IMR-90 (cell line): ENCODE results near the gene WDFY1.

Experiments
- BHLHE40 ChIP-seq: fragments of 150-350 bp; IDR thresholded peaks from 2 replicates; pipeline ENCODE4 v1.6.1; 2016; ENCODE audit warnings: mild to moderate bottlenecking, low read depth, low read length
- CEBPB ChIP-seq: IDR thresholded peaks from 2 replicates; pipeline ENCODE4 v1.6.1; 2012; ENCODE audit warnings: low read depth, low read length, improper control_type of control experiment
- CHD1 ChIP-seq: IDR thresholded peaks from 2 replicates; pipeline ENCODE4 v1.6.1; 2012; ENCODE audit warnings: low read depth, low read length, improper control_type of control experiment
- CTCF ChIP-seq: conservative IDR thresholded peaks from 2 replicates; pipeline ENCODE4 v1.5.1; 2012; ENCODE audit warnings: mild to moderate bottlenecking, low read depth, low read length, improper control_type of control experiment
- ELK1 ChIP-seq: fragments of 150-350 bp; IDR thresholded peaks from 2 replicates; pipeline ENCODE4 v1.6.1; 2016; ENCODE audit warnings: low read depth, mild to moderate bottlenecking, low read length, moderate library complexity, borderline replicate concordance
- POLR2A ChIP-seq: IDR thresholded peaks from 2 replicates; pipeline ENCODE4 v1.6.1; 2012; ENCODE audit warnings: mild to moderate bottlenecking, low read depth, low read length
- RAD21 ChIP-seq: IDR thresholded peaks from 2 replicates; pipeline ENCODE4 v1.6.1; 2012; ENCODE audit warnings: low read length, improper control_type of control experiment
- SMC3 ChIP-seq: fragments of 150-350 bp; IDR thresholded peaks from 2 replicates; pipeline ENCODE4 v1.6.1; 2016; ENCODE audit warnings: low read depth, mild to moderate bottlenecking, antibody characterized with exemption, low read length, moderate library complexity

- TF ChIP-seq BHLHE40 (no peak), CTCF (no peak), ELK1 (no peak), POLR2A (no peak), SMC3 (no peak), RAD21 (no peak), CHD1 (no peak), CEBPB (no peak)
Measured at GRCh38 chr2:223921204-223921603, 23.9 kb downstream of the WDFY1 start.
